PFSK-1 (cell line): Measurements from ENCODE around the gene GNG7.

ENCODE experiments used
- FOXP2 ChIP-seq: optimal IDR thresholded peaks from 2 replicates; pipeline ENCODE3; 2011; ENCODE audit warnings: borderline replicate concordance, control low read depth, inconsistent platforms; ENCODE audit not compliant: insufficient read depth; ENCODE audit errors: extremely low read length, extremely low read depth
- POLR2AphosphoS5 ChIP-seq: IDR thresholded peaks from 2 replicates; pipeline ENCODE4 v1.6.1; 2012; ENCODE audit warnings: low read depth, mild to moderate bottlenecking, control low read depth, low read length, moderate library complexity
- REST ChIP-seq, 2 experiments: IDR thresholded peaks; 2 replicates each; pipeline versions ENCODE4 v1.6.1 to v1.8.0; 2011 to 2012; ENCODE audit warnings: low read depth in 2 of 2, low read length in 2 of 2, control low read depth in 1 of 2, inconsistent platforms in 1 of 2, mild to moderate bottlenecking in 1 of 2, moderate library complexity in 1 of 2; ENCODE audit not compliant: insufficient read depth in 1 of 2
- SIN3A ChIP-seq: IDR thresholded peaks from 2 replicates; pipeline ENCODE4 v1.6.1; 2012; ENCODE audit warnings: mild to moderate bottlenecking, low read length, moderate library complexity, borderline replicate concordance; ENCODE audit not compliant: insufficient read depth
- TAF1 ChIP-seq: IDR thresholded peaks from 2 replicates; pipeline ENCODE4 v1.6.1; 2012; ENCODE audit warnings: low read length, control low read depth, borderline replicate concordance; ENCODE audit not compliant: insufficient read depth

- TF ChIP-seq POLR2AphosphoS5 (no peak), REST (IDR thresholded peaks at IDR 0.05; ENCODE audit: insufficient read depth in 1 of 2, low read depth in 2 of 2, low read length in 2 of 2) (no peak), FOXP2 (no peak), TAF1 (no peak), SIN3A (no peak)
Observed at GRCh38 chr19:2527686-2528085, 174.8 kb downstream of the GNG7 start.
